Gastrocnemius medialis (tissue), 4 donors: Measurements from ENCODE around the gene VOPP1. TPM values are rescaled to one million over a fixed set of nuclear protein-coding genes. Genes with fewer than 3 reads are reported as not detected.

Experiments used
- ATAC-seq, 2 donors: fragments of 150-250 bp; one replicate each; pipeline ENCODE4 v1.9.1; 2016
- DNase-seq, 2 donors: peaks; one replicate each; pipeline ENCODE4 v3.0.0-alpha.2; 2019
- H3K27ac ChIP-seq, 4 donors: fragments of 200-600 bp; sonication (generic); 1 replicate in 1 of 4; 2 replicates in 3 of 4; pipeline ENCODE4 v1.5.1; 2016 to 2018; ENCODE audit warnings: mild to moderate bottlenecking in 2 of 4, moderate library complexity in 1 of 4
- H3K27me3 ChIP-seq, 3 donors: fragments of 200-600 bp; sonication (generic) in 2 of 3; 1 replicate in 1 of 3; 2 replicates in 2 of 3; pipeline versions ENCODE4 v1.5.1 to v1.6.0; 2016 to 2019; ENCODE audit warnings: mild to moderate bottlenecking in 1 of 3, moderate library complexity in 1 of 3
- H3K36me3 ChIP-seq, 2 donors: fragments of 200-600 bp; sonication (generic) in 1 of 2; one replicate each; pipeline ENCODE4 v1.5.1; 2017 to 2018
- H3K4me1 ChIP-seq, 2 donors: fragments of 200-600 bp; sonication (generic) in 1 of 2; one replicate each; pipeline ENCODE4 v1.5.1; 2016 to 2017; ENCODE audit warnings: mild to moderate bottlenecking in 2 of 2
- H3K4me3 ChIP-seq, 4 donors: fragments of 200-600 bp; sonication (generic) in 3 of 4; 1 replicate in 1 of 4; 2 replicates in 3 of 4; pipeline ENCODE4 v1.5.1; 2016 to 2019; ENCODE audit warnings: mild to moderate bottlenecking in 2 of 4
- H3K9me3 ChIP-seq, 3 donors: fragments of 200-600 bp; sonication (generic) in 2 of 3; 1 replicate in 1 of 3; 2 replicates in 2 of 3; pipeline ENCODE4 v1.5.1; 2016 to 2019
- POLR2A ChIP-seq, 2 donors: fragments of 450-650 bp; IDR thresholded peaks; one replicate each; pipeline ENCODE4 v1.6.1; 2017; ENCODE audit warnings: antibody characterized with exemption in 2 of 2, mild to moderate bottlenecking in 2 of 2, moderate library complexity in 2 of 2
- in situ Hi-C, 4 donors: fragments of 200-750 bp; cut with MboI; loops; one replicate each; pipeline versions ENCODE4 v1.15.0 to v1.8.0; 2017; ENCODE audit warnings: low sequenced_read_pairs in 4 of 4
- intact Hi-C: fragments of 100-400 bp; cut with DNase I; formaldehyde crosslinking; loops from one replicate; pipeline ENCODE4 v1.15.1; 2023; ENCODE audit warnings: low total_unique reads
- total RNA-seq, 4 donors: library from RNA; depleted of rRNA; stranded (reverse); fragments of >200 nt; gene quantifications; one replicate each; pipeline versions ENCODE4 v1.1.0 to v1.2.3, GENCODE V29; 2016
- TF ChIP-seq, protein P1 (sequence below), 5 experiments: fragments of 450-650 bp in 3 of 5; fragments of 200-600 bp in 2 of 5; sonication (generic) in 2 of 5; IDR thresholded peaks in 4 of 5; conservative IDR thresholded peaks in 1 of 5; 1 replicate in 4 of 5; 2 replicates in 1 of 5; pipeline ENCODE4 v1.5.1; 2016 to 2019; ENCODE audit warnings: antibody characterized with exemption in 5 of 5, mild to moderate bottlenecking in 3 of 5, moderate library complexity in 3 of 5

Gene VOPP1
- total RNA-seq, 4 donors from 2014 or later, result 17.3 to 27.9 (median 26.5) TPM

DNA sequence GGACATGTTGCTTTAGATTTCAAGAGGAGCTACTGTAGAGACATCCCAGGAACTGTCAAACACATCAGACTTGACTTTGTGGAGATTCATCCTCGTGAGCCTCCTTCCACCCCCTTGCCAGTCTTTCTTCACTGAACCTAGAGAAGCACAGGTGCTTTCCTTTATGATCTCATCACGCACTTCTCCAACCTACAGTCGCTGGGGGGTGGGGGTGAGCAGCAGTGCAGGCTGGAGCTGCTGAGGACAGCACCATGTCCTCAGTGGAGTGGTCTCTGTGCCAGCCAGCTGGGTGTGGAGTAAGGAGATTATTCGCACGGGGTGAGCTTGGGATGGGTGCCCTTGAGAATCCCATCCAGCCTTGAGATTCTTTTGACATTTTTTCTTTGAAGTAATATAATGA lies 88.1 kb downstream of the VOPP1 start:
- no peaks in the 10 kb centered on the region for H3K27me3 ChIP-seq
- no peak for ATAC-seq
- peaks cover 0 to 3% of the 10 kb centered on the region in 2 donors for H3K36me3 ChIP-seq
- in situ Hi-C loops (no loop called here), intact Hi-C loops (no loop called here)
- DNase-seq, result no peak
- no peak for TF ChIP-seq POLR2A (IDR thresholded peaks at IDR 0.05)
- TF ChIP-seq, protein P1, sequence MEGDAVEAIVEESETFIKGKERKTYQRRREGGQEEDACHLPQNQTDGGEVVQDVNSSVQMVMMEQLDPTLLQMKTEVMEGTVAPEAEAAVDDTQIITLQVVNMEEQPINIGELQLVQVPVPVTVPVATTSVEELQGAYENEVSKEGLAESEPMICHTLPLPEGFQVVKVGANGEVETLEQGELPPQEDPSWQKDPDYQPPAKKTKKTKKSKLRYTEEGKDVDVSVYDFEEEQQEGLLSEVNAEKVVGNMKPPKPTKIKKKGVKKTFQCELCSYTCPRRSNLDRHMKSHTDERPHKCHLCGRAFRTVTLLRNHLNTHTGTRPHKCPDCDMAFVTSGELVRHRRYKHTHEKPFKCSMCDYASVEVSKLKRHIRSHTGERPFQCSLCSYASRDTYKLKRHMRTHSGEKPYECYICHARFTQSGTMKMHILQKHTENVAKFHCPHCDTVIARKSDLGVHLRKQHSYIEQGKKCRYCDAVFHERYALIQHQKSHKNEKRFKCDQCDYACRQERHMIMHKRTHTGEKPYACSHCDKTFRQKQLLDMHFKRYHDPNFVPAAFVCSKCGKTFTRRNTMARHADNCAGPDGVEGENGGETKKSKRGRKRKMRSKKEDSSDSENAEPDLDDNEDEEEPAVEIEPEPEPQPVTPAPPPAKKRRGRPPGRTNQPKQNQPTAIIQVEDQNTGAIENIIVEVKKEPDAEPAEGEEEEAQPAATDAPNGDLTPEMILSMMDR (IDR thresholded peaks at IDR 0.05 in 4 of 5, conservative IDR thresholded peaks at IDR 0.05 in 1 of 5), result no peak
- H3K9me3 ChIP-seq, result no peaks in the 10 kb centered on the region
- peaks cover 3 to 6% of the 10 kb centered on the region in 2 donors for H3K4me1 ChIP-seq
- H3K4me3 ChIP-seq, result no peak overlapping the region
- no peak overlapping the region for H3K27ac ChIP-seq

- in situ Hi-C loops (no loop called here), intact Hi-C loops (no loop called here)
- Histone ChIP-seq H3K27me3 (no peaks in the 10 kb centered on the region), H3K4me1 (peaks cover 13 to 16% of the 10 kb centered on the region in 2 donors), H3K9me3 (no peaks in the 10 kb centered on the region), H3K4me3 (no peak overlapping the region), H3K27ac (no peak overlapping the region), H3K36me3 (no peaks in the 10 kb centered on the region)
- TF ChIP-seq POLR2A (IDR thresholded peaks at IDR 0.05), result no peak
- TF ChIP-seq, protein P1 (IDR thresholded peaks at IDR 0.05 in 4 of 5, conservative IDR thresholded peaks at IDR 0.05 in 1 of 5), result no peak
- DNase-seq (no peak), ATAC-seq (no peak)
These were observed 89.3 kb downstream of the VOPP1 start for GRCh38 chr7:55483046-55483445.

DNA sequence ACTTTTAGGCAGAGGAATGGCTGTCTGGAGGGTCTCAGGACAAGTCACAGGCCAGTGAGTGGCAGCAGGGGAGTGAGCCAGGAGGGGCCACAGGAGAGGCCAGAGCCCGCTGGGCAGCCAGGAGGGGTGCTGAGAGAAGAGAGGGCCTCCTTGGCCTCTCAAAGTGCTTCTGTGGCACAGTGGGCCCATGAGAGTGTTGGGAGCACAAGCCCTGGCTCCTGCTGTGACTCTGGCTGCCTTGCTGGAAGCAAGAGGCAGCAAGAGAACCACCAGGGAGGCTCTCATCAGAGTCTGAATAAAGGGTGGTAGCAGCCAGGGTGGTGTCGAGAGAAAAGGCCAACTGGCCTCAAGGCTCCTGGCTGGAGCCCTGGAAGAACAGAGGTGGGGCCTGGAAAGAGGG lies 91.1 kb downstream of the VOPP1 start:
- no peak overlapping the region for H3K27ac ChIP-seq
- H3K4me1 ChIP-seq, result peaks cover 18 to 24% of the 10 kb centered on the region in 2 donors
- ATAC-seq (no peak), DNase-seq (no peak)
- in situ Hi-C loops, result no loop called here
- H3K4me3 ChIP-seq, result no peak overlapping the region
- H3K36me3 ChIP-seq, result no peaks in the 10 kb centered on the region
- H3K9me3 ChIP-seq, result no peaks in the 10 kb centered on the region
- TF ChIP-seq, protein P1 (IDR thresholded peaks at IDR 0.05 in 4 of 5, conservative IDR thresholded peaks at IDR 0.05 in 1 of 5), result no peak
- TF ChIP-seq POLR2A (IDR thresholded peaks at IDR 0.05), result no peak
- intact Hi-C loops, result no loop called here
- no peaks in the 10 kb centered on the region for H3K27me3 ChIP-seq

DNA sequence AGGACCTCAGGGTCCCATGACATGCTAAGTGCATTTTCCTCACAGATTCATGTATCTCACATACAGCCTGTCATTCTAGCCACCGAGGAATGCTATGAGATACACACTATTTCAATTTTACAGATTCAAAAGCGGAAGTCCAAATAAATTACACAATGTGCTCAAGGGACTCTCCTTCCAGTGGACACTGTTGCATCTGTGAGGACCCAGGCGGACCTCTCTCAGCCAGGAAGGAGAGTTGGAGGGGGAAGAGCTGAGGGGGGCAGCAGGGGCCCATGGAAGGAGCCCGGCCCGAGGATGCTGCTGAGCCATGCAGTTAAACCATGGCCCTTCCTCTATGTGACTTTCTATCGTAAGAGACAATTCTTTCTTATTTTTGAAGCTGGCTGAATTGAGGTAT lies 93.6 kb downstream of the VOPP1 start:
- TF ChIP-seq POLR2A (IDR thresholded peaks at IDR 0.05), result no peak
- TF ChIP-seq, protein P1 (IDR thresholded peaks at IDR 0.05 in 4 of 5, conservative IDR thresholded peaks at IDR 0.05 in 1 of 5), result no peak
- Histone ChIP-seq H3K9me3 (no peaks in the 10 kb centered on the region), H3K4me1 (peaks cover 18 to 24% of the 10 kb centered on the region in 2 donors), H3K27ac (peak overlapping the region in 1 of 4 donors; percentile 31), H3K4me3 (no peak overlapping the region), H3K36me3 (no peaks in the 10 kb centered on the region), H3K27me3 (no peaks in the 10 kb centered on the region)
- intact Hi-C loops (no loop called here), in situ Hi-C loops (no loop called here)
- ATAC-seq (no peak), DNase-seq (no peak)

DNA sequence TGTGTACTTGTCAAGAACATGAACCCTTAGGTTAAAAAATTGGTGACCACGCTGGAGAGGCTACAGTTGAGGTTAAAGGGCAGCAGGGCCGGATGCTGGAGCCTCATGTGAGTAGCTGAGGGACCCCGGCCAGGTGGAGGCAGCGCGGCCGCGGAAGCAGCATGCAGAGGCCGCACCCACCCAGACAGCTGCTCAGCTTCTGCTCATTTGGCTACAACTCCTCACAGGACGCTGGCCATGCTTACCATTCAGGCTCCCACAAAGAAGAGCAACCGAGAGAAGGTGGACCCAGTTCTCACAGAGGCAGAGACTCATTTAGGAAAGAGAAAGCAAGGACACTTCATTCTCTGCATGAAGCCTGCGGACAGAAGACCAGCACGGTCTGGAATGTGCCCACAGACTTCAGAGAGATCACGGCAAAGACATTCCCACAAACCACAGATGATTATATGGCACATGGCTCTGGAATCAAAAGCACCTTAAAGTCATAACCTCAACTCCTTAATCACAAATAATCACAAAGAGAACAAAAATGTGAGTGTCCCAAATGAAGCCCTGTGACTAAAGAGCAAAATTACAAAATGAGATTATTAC lies 94.4 kb downstream of the VOPP1 start:
- no peak for DNase-seq
- Histone ChIP-seq H3K27ac (no peak overlapping the region), H3K27me3 (no peaks in the 10 kb centered on the region), H3K4me3 (no peak overlapping the region), H3K36me3 (no peaks in the 10 kb centered on the region), H3K9me3 (no peaks in the 10 kb centered on the region), H3K4me1 (peaks cover 18 to 24% of the 10 kb centered on the region in 2 donors)
- in situ Hi-C loops, result no loop called here
- TF ChIP-seq POLR2A (IDR thresholded peaks at IDR 0.05), result no peak
- TF ChIP-seq, protein P1 (IDR thresholded peaks at IDR 0.05 in 4 of 5, conservative IDR thresholded peaks at IDR 0.05 in 1 of 5), result no peak
- intact Hi-C loops, result no loop called here
- no peak for ATAC-seq
